IMR-90 (cell line): ENCODE results near the gene DCUN1D5. TPM values are rescaled to one million over a fixed set of nuclear protein-coding genes. Genes with fewer than 3 reads are reported as not detected.

Experiments
- ATAC-seq: fragments of 200-7000 bp; cut with Tn5 transposase; 2 replicates; pipeline ENCODE4 v1.9.1; 2020; ENCODE audit warnings: low read depth, mild to moderate bottlenecking, moderate library complexity
- BruUV-seq: library from RNA; stranded (reverse); fragments of 400-500 nt; replicated peaks from 2 replicates; lab custom pipeline; 2021; lab: Mats Ljungman, UMichigan
- CTCF ChIA-PET: fragments of 300-600 bp; formaldehyde crosslinking; extraction: SDS; loops from one replicate; lab custom pipeline; 2021; ENCODE audit warnings: antibody characterized with exemption; lab: Yijun Ruan, JAX
- POLR2A ChIA-PET: fragments of 300-600 bp; sonication (Branson Sonifier 250); formaldehyde crosslinking; loops from one replicate; lab custom pipeline; 2022; ENCODE audit warnings: antibody characterized with exemption; ENCODE audit not compliant: unreplicated experiment; lab: Charles Lee
- DNase-seq: peaks from one replicate; pipeline ENCODE4 v3.0.0; 2013
- H2AFZ ChIP-seq: replicated peaks from 2 replicates; pipeline ENCODE3; 2013; ENCODE audit warnings: low read length, mild to moderate bottlenecking; ENCODE audit not compliant: poor library complexity
- H2AK5ac ChIP-seq: 2 replicates; pipeline ENCODE4 v1.6.1; 2013; ENCODE audit warnings: low read depth, low read length, inconsistent platforms
- H2AK9ac ChIP-seq: replicated peaks from 2 replicates; pipeline ENCODE3; 2013; ENCODE audit warnings: mild to moderate bottlenecking, low read depth, low read length, moderate library complexity; ENCODE audit not compliant: poor library complexity
- H2BK120ac ChIP-seq: 2 replicates; pipeline ENCODE4 v1.6.1; 2013; ENCODE audit warnings: low read depth, low read length, inconsistent platforms
- H2BK15ac ChIP-seq: 3 replicates; pipeline ENCODE4 v1.6.1; 2013; ENCODE audit warnings: low read depth, low read length, inconsistent platforms
- H2BK20ac ChIP-seq: 2 replicates; pipeline ENCODE4 v1.6.1; 2013; ENCODE audit warnings: low read depth, mild to moderate bottlenecking, inconsistent platforms, low read length, moderate library complexity
- H2BK5ac ChIP-seq: 2 replicates; pipeline ENCODE4 v1.6.1; 2013; ENCODE audit warnings: mild to moderate bottlenecking, low read depth, low read length, inconsistent platforms; ENCODE audit not compliant: poor library complexity, severe bottlenecking
- H3K14ac ChIP-seq: replicated peaks from 2 replicates; pipeline ENCODE4 v1.6.1; 2013; ENCODE audit warnings: low read depth, low read length, inconsistent platforms
- H3K18ac ChIP-seq: 2 replicates; pipeline ENCODE4 v1.6.1; 2013; ENCODE audit warnings: low read depth, low read length, control low read depth
- H3K23ac ChIP-seq: 2 replicates; pipeline ENCODE4 v1.6.1; 2013; ENCODE audit warnings: low read depth, low read length, inconsistent platforms
- H3K27ac ChIP-seq: 2 replicates; pipeline ENCODE4 v1.5.1; 2013; ENCODE audit warnings: mild to moderate bottlenecking, control low read depth, low read length; ENCODE audit not compliant: insufficient read depth
- H3K27me3 ChIP-seq: 2 replicates; pipeline ENCODE4 v1.6.1; 2013; ENCODE audit warnings: low read length; ENCODE audit not compliant: control insufficient read depth, insufficient read depth
- H3K36me3 ChIP-seq: 2 replicates; pipeline ENCODE4 v1.6.1; 2013; ENCODE audit warnings: low read length, mixed read lengths; ENCODE audit not compliant: control insufficient read depth, insufficient read depth
- H3K4ac ChIP-seq: 2 replicates; pipeline ENCODE4 v1.6.1; 2013; ENCODE audit warnings: low read depth, low read length, inconsistent platforms
- H3K4me1 ChIP-seq: 2 replicates; pipeline ENCODE4 v1.6.1; 2013; ENCODE audit warnings: low read length, mixed read lengths; ENCODE audit not compliant: control insufficient read depth, insufficient read depth
- H3K4me2 ChIP-seq: 2 replicates; pipeline ENCODE4 v1.6.1; 2013; ENCODE audit warnings: low read depth, mild to moderate bottlenecking, control low read depth, low read length, moderate library complexity
- H3K4me3 ChIP-seq: 2 replicates; pipeline ENCODE4 v1.5.1; 2013; ENCODE audit warnings: low read depth, mild to moderate bottlenecking, control low read depth, low read length, moderate library complexity; ENCODE audit not compliant: insufficient read depth
- H3K56ac ChIP-seq: 2 replicates; pipeline ENCODE4 v1.6.1; 2013; ENCODE audit warnings: low read length, inconsistent platforms; ENCODE audit not compliant: insufficient read depth; ENCODE audit errors: extremely low read depth
- H3K79me1 ChIP-seq, 2 experiments: 2 replicates each; pipeline ENCODE4 v1.6.1; 2013; ENCODE audit warnings: low read length in 2 of 2, inconsistent platforms in 1 of 2, low read depth in 1 of 2
- H3K9ac ChIP-seq: 2 replicates; pipeline ENCODE4 v1.6.1; 2013; ENCODE audit warnings: low read depth, low read length, control low read depth
- H3K9me1 ChIP-seq: 2 replicates; pipeline ENCODE4 v1.6.1; 2013; ENCODE audit warnings: low read length, inconsistent platforms; ENCODE audit not compliant: insufficient read depth
- H3K9me3 ChIP-seq: 2 replicates; pipeline ENCODE4 v1.6.1; 2013; ENCODE audit warnings: low read length; ENCODE audit not compliant: control insufficient read depth, insufficient read depth
- H4K20me1 ChIP-seq: 2 replicates; pipeline ENCODE4 v1.6.1; 2013; ENCODE audit warnings: low read length, inconsistent platforms; ENCODE audit not compliant: insufficient read depth
- H4K5ac ChIP-seq: 2 replicates; pipeline ENCODE4 v1.6.1; 2013; ENCODE audit warnings: mild to moderate bottlenecking, low read depth, low read length, control low read depth
- H4K8ac ChIP-seq, 2 experiments: 2 replicates each; pipeline ENCODE4 v1.6.1; 2013; ENCODE audit warnings: low read depth in 2 of 2, low read length in 2 of 2, control low read depth in 1 of 2, inconsistent platforms in 1 of 2
- H4K91ac ChIP-seq: 2 replicates; pipeline ENCODE4 v1.6.1; 2013; ENCODE audit warnings: low read depth, low read length, inconsistent platforms; ENCODE audit not compliant: insufficient read depth
- BHLHE40 ChIP-seq: fragments of 150-350 bp; IDR thresholded peaks from 2 replicates; pipeline ENCODE4 v1.6.1; 2016; ENCODE audit warnings: mild to moderate bottlenecking, low read depth, low read length
- CEBPB ChIP-seq: IDR thresholded peaks from 2 replicates; pipeline ENCODE4 v1.6.1; 2012; ENCODE audit warnings: low read depth, low read length, improper control_type of control experiment
- CHD1 ChIP-seq: IDR thresholded peaks from 2 replicates; pipeline ENCODE4 v1.6.1; 2012; ENCODE audit warnings: low read depth, low read length, improper control_type of control experiment
- CTCF ChIP-seq: conservative IDR thresholded peaks from 2 replicates; pipeline ENCODE4 v1.5.1; 2012; ENCODE audit warnings: mild to moderate bottlenecking, low read depth, low read length, improper control_type of control experiment
- FOS ChIP-seq: fragments of 150-350 bp; IDR thresholded peaks from 2 replicates; pipeline ENCODE4 v1.6.1; 2016; ENCODE audit warnings: low read depth, low read length
- MAFK ChIP-seq: IDR thresholded peaks from 2 replicates; pipeline ENCODE4 v1.6.1; 2012; ENCODE audit warnings: low read depth, low read length, improper control_type of control experiment
- MAZ ChIP-seq: IDR thresholded peaks from 2 replicates; pipeline ENCODE4 v1.6.1; 2012; ENCODE audit warnings: low read depth, mild to moderate bottlenecking, low read length, improper control_type of control experiment, moderate library complexity, borderline replicate concordance
- MXI1 ChIP-seq: IDR thresholded peaks from 2 replicates; pipeline ENCODE4 v1.6.1; 2012; ENCODE audit warnings: low read depth, mild to moderate bottlenecking, low read length, moderate library complexity, borderline replicate concordance
- NFE2L2 ChIP-seq: fragments of 150-350 bp; IDR thresholded peaks from 2 replicates; pipeline ENCODE4 v1.6.1; 2016; ENCODE audit warnings: low read depth, mild to moderate bottlenecking, low read length
- POLR2A ChIP-seq: IDR thresholded peaks from 2 replicates; pipeline ENCODE4 v1.6.1; 2012; ENCODE audit warnings: mild to moderate bottlenecking, low read depth, low read length
- RAD21 ChIP-seq: IDR thresholded peaks from 2 replicates; pipeline ENCODE4 v1.6.1; 2012; ENCODE audit warnings: low read length, improper control_type of control experiment
- RCOR1 ChIP-seq: IDR thresholded peaks from 2 replicates; pipeline ENCODE4 v1.6.1; 2012; ENCODE audit warnings: mild to moderate bottlenecking, low read length, improper control_type of control experiment; ENCODE audit not compliant: insufficient replicate concordance
- RFX5 ChIP-seq: IDR thresholded peaks from 2 replicates; pipeline ENCODE4 v1.8.0; 2012; ENCODE audit warnings: low read depth, mild to moderate bottlenecking, low read length, moderate library complexity
- SMC3 ChIP-seq: fragments of 150-350 bp; IDR thresholded peaks from 2 replicates; pipeline ENCODE4 v1.6.1; 2016; ENCODE audit warnings: low read depth, mild to moderate bottlenecking, antibody characterized with exemption, low read length, moderate library complexity
- WGBS, 2 experiments: methylation state at CpG; one replicate each; pipeline versions ENCODE4 v1.1.5 to v1.1.7; 2013; ENCODE audit warnings: missing lambda C conversion rate in 2 of 2; ENCODE audit not compliant: insufficient read length in 1 of 2; ENCODE audit errors: extremely low coverage in 2 of 2; 5-methylcytosine and 5-hydroxymethylcytosine counted together
- dilution Hi-C: fragments of 300-500 bp; cut with HindIII; formaldehyde crosslinking; loops from one replicate; pipeline ENCODE4 v1.14.3; 2018; ENCODE audit warnings: low sequenced_read_pairs; ENCODE audit not compliant: unreplicated experiment
- in situ Hi-C: fragments of 300-500 bp; cut with MboI; formaldehyde crosslinking; loops from 3 replicates; pipeline ENCODE4 v1.14.3; 2019; ENCODE audit warnings: low sequenced_read_pairs, inconsistent platforms, mixed read lengths
- intact Hi-C: fragments of 100-400 bp; cut with micrococcal nuclease; formaldehyde crosslinking; loops from 2 replicates; pipeline ENCODE4 v1.10.0; 2022
- polyA plus RNA-seq, 3 experiments: library from polyadenylated mRNA; depleted of rRNA; stranded (reverse); fragments of >200 nt; gene quantifications; 2 replicates each; pipeline ENCODE4 v1.2.3, GENCODE V29; 2012; ENCODE audit warnings: low replicate concordance in 1 of 3
- total RNA-seq: library from RNA; depleted of rRNA; stranded (reverse); fragments of >200 nt; gene quantifications from 2 replicates; pipeline ENCODE4 v1.2.3, GENCODE V29; 2012
- TF ChIP-seq, protein P1 (sequence below): fragments of 150-350 bp; IDR thresholded peaks from 2 replicates; pipeline ENCODE4 v1.6.1; 2017; ENCODE audit warnings: mild to moderate bottlenecking, antibody characterized with exemption, low read length, low read depth
- TF ChIP-seq, protein P2 (sequence below): fragments of 150-350 bp; IDR thresholded peaks from 2 replicates; pipeline ENCODE4 v1.6.1; 2016; ENCODE audit warnings: low read depth, mild to moderate bottlenecking, low read length, moderate library complexity, borderline replicate concordance

Gene DCUN1D5
- total and polyA plus RNA-seq, 2 of the 4 experiments (the other 2 are of a cell fraction), result 47.8 to 58.3 TPM

DNA sequence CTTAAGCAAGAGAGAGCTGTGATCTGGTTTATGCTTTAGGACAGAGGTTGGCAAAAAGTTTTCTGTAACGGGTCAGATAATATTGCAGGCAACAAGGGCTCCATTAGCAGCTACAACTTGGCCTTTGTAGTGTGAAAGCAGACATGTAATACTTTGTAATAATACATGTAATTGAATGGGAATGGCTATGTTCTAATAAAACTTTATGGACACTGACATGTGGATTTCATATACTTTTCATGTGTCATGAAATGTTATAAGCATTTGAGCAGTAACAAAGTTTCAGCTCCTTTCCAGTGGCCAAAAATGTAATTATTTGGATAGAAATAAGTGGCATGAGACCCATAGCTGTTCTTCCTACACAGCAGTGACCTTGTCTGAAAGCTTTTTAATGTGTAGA, 20.4 kb upstream of the DCUN1D5 start:
- no peak overlapping the region for H2BK20ac ChIP-seq
- TF ChIP-seq SMC3 (no peak), POLR2A (no peak), RAD21 (no peak), MAZ (no peak), NFE2L2 (no peak), BHLHE40 (no peak), CTCF (no peak), CEBPB (no peak), RCOR1 (no peak), CHD1 (no peak), MXI1 (no peak), MAFK (no peak), RFX5 (no peak), FOS (no peak)
- TF ChIP-seq, protein P1, sequence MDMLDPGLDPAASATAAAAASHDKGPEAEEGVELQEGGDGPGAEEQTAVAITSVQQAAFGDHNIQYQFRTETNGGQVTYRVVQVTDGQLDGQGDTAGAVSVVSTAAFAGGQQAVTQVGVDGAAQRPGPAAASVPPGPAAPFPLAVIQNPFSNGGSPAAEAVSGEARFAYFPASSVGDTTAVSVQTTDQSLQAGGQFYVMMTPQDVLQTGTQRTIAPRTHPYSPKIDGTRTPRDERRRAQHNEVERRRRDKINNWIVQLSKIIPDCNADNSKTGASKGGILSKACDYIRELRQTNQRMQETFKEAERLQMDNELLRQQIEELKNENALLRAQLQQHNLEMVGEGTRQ, result no peak
- TF ChIP-seq, protein P2, sequence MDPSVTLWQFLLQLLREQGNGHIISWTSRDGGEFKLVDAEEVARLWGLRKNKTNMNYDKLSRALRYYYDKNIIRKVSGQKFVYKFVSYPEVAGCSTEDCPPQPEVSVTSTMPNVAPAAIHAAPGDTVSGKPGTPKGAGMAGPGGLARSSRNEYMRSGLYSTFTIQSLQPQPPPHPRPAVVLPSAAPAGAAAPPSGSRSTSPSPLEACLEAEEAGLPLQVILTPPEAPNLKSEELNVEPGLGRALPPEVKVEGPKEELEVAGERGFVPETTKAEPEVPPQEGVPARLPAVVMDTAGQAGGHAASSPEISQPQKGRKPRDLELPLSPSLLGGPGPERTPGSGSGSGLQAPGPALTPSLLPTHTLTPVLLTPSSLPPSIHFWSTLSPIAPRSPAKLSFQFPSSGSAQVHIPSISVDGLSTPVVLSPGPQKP, result no peak
- H2BK120ac ChIP-seq, result no peak overlapping the region
- ATAC-seq, result no peak
- no peak overlapping the region for H3K4ac ChIP-seq
- no peak overlapping the region for H2AFZ ChIP-seq
- no TSS peak for BruUV-seq
- H2AK9ac ChIP-seq, result no peak overlapping the region
- no peak overlapping the region for H3K4me3 ChIP-seq
- H2AK5ac ChIP-seq, result no peak overlapping the region
- ChIA-PET POLR2A (interaction anchor here (0.6 kb wide), 1 partner anchor 20 kb away, joined by 3 read pairs; the partner anchor contains the start of gene DCUN1D5), CTCF (no interaction called here)
- H4K8ac ChIP-seq, result no peak overlapping the region
- H3K9ac ChIP-seq, result no peak overlapping the region
- H3K27me3 ChIP-seq, result no peaks in the 10 kb centered on the region
- H2BK15ac ChIP-seq, result no peak overlapping the region
- no peak overlapping the region for H2BK5ac ChIP-seq
- H3K9me3 ChIP-seq, result no peaks in the 10 kb centered on the region
- H3K4me2 ChIP-seq, result no peak overlapping the region
- no peak overlapping the region for H3K56ac ChIP-seq
- no peaks in the 10 kb centered on the region for H3K9me1 ChIP-seq
- in situ Hi-C loops (no loop called here), dilution Hi-C loops (no loop called here), intact Hi-C loops (no loop called here)
- H3K14ac ChIP-seq, result no peak overlapping the region
- no peaks in the 10 kb centered on the region for H4K20me1 ChIP-seq
- no peak overlapping the region for H4K91ac ChIP-seq
- peaks cover 5 to 10% of the 10 kb centered on the region in 2 experiments; a peak in 2 of 4 replicates for H3K79me1 ChIP-seq
- 0 out of 2 replicates have a peak, but pooled peaks cover 2% of the 10 kb centered on the region for H3K36me3 ChIP-seq
- no peak overlapping the region for H4K5ac ChIP-seq
- WGBS, 2 experiments, result no CpG with 5 or more reads among the region's 1 CpG
- no peaks in the 10 kb centered on the region for H3K4me1 ChIP-seq
- no peak overlapping the region for H3K27ac ChIP-seq
- no peak overlapping the region for H3K18ac ChIP-seq
- H3K23ac ChIP-seq, result no peak overlapping the region; the same call in 1 of the 2 replicates
- no peak for DNase-seq
